Loucy (cell line): Measurements from ENCODE around the gene PKM.

ENCODE experiments used
- EZH2phosphoT487 ChIP-seq: fragments of 200-600 bp; IDR thresholded peaks from 2 replicates; pipeline ENCODE4 v1.6.1; 2018; ENCODE audit warnings: antibody characterized with exemption, mild to moderate bottlenecking, moderate library complexity, borderline replicate concordance
- TF ChIP-seq, protein P1 (sequence below): fragments of 200-600 bp; sonication (generic); conservative IDR thresholded peaks from 2 replicates; pipeline ENCODE4 v1.5.1; 2014; ENCODE audit warnings: mild to moderate bottlenecking, antibody characterized with exemption, low read length

DNA sequence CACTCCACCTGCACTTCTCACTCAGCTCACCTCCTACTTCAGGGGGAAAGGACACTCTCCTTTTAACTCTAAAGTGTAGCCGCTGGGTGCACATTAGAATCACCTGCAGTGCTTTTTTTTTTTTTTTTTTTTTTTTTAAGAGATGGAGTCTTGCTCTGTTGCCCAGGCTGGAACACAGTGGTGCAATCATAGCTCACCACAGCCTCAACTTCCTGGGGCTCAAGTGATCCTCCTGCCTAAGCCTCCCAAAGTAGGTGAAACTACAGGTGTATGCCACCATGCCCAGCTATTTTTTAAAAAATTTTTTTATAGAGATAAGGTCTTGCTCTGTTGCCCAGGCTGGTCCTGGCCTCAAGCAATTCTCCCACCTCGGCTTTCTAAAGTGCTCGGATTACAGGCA, 54.2 kb downstream of the PKM start:
- TF ChIP-seq, protein P1, sequence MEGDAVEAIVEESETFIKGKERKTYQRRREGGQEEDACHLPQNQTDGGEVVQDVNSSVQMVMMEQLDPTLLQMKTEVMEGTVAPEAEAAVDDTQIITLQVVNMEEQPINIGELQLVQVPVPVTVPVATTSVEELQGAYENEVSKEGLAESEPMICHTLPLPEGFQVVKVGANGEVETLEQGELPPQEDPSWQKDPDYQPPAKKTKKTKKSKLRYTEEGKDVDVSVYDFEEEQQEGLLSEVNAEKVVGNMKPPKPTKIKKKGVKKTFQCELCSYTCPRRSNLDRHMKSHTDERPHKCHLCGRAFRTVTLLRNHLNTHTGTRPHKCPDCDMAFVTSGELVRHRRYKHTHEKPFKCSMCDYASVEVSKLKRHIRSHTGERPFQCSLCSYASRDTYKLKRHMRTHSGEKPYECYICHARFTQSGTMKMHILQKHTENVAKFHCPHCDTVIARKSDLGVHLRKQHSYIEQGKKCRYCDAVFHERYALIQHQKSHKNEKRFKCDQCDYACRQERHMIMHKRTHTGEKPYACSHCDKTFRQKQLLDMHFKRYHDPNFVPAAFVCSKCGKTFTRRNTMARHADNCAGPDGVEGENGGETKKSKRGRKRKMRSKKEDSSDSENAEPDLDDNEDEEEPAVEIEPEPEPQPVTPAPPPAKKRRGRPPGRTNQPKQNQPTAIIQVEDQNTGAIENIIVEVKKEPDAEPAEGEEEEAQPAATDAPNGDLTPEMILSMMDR = no peak
- no peak for TF ChIP-seq EZH2phosphoT487
